ENCODE measurements around the gene TIMM17A. TPM values are rescaled to one million over a fixed set of nuclear protein-coding genes. Genes with fewer than 3 reads are reported as not detected.

TIMM17A gene
- total and polyA plus RNA-seq, 2 of the 8 experiments (the other 6 are each of a cell fraction or from before 2014, with no cell fraction given): 30.3 to 57.1 TPM

- peak in 1 of 2 experiments; percentile 27; a peak in 1 of 4 replicates for TF ChIP-seq HDAC2 (IDR thresholded peaks at IDR 0.05; ENCODE audit: borderline replicate concordance in 1 of 2, low read depth in 2 of 2, low read length in 2 of 2)
- TF ChIP-seq SRF (IDR thresholded peaks at IDR 0.05; ENCODE audit: low read depth, low read length): no peak
- TF ChIP-seq TEAD4 (IDR thresholded peaks at IDR 0.05; ENCODE audit: low read depth, low read length): 0 out of 2 replicates have a peak, but pooled peaks have one; percentile 35
- no peak for TF ChIP-seq SUZ12 (IDR thresholded peaks at IDR 0.05; ENCODE audit: low read length)
- peak; percentile 62; the same call in 1 of the 2 replicates for TF ChIP-seq MAX (IDR thresholded peaks at IDR 0.05)
- TF ChIP-seq TAF1 (IDR thresholded peaks at IDR 0.05; ENCODE audit: low read depth, low read length): peak; percentile 97
- TF ChIP-seq RBBP5 (IDR thresholded peaks at IDR 0.05; ENCODE audit: borderline replicate concordance, low read depth, low read length): peak; percentile 97; the same call in 1 of the 2 replicates
- TF ChIP-seq BCL11A (IDR thresholded peaks at IDR 0.05; ENCODE audit: low read depth in 2 of 2, low read length in 2 of 2): no peak
- TF ChIP-seq SAP30 (IDR thresholded peaks at IDR 0.05; ENCODE audit: insufficient read depth, insufficient replicate concordance, low read length): no peak
- TF ChIP-seq KDM5A (IDR thresholded peaks at IDR 0.05; ENCODE audit: low read length): no peak
- no peak for TF ChIP-seq JUND (IDR thresholded peaks at IDR 0.05; ENCODE audit: low read length)
- peak; percentile 97 for TF ChIP-seq GTF2F1 (IDR thresholded peaks at IDR 0.05; ENCODE audit: borderline replicate concordance, low read depth, low read length)
- no peak for TF ChIP-seq CBX5 (IDR thresholded peaks at IDR 0.05; ENCODE audit: low read depth, low read length)
- peak; percentile 12 to 16; a peak in 1 of 4 replicates for TF ChIP-seq RAD21 (IDR thresholded peaks at IDR 0.05 in 1 of 2, conservative IDR thresholded peaks at IDR 0.05 in 1 of 2; ENCODE audit: low read depth in 2 of 2, low read length in 2 of 2)
- TF ChIP-seq RXRA (IDR thresholded peaks at IDR 0.05; ENCODE audit: insufficient read depth, low read depth, low read length): no peak
- peak in 1 of 2 experiments; percentile 90; a peak in 2 of 3 replicates for TF ChIP-seq EP300 (IDR thresholded peaks at IDR 0.05; ENCODE audit: borderline replicate concordance in 1 of 2, low read depth in 2 of 2, low read length in 2 of 2)
- 0 out of 2 replicates have a peak, but pooled peaks have one; percentile 6 for TF ChIP-seq CREB1 (IDR thresholded peaks at IDR 0.05)
- TF ChIP-seq CHD2 (IDR thresholded peaks at IDR 0.05; ENCODE audit: low read length): no peak
- TF ChIP-seq CHD1 (IDR thresholded peaks at IDR 0.05; ENCODE audit: low read depth, low read length): peak; percentile 48; the same call in 1 of the 2 replicates
- TF ChIP-seq ATF3 (IDR thresholded peaks at IDR 0.05; ENCODE audit: insufficient read depth, low read depth, low read length): no peak
- no peak for TF ChIP-seq CBX8 (IDR thresholded peaks at IDR 0.05; ENCODE audit: borderline replicate concordance, low read depth, low read length)
Observed at GRCh38 chr1:202010180-202011015, 55.1 kb downstream of the TIMM17A start, which contains the start of gene ELF3 (continued).
